ENCODE data around the gene PFKFB1.

DNA sequence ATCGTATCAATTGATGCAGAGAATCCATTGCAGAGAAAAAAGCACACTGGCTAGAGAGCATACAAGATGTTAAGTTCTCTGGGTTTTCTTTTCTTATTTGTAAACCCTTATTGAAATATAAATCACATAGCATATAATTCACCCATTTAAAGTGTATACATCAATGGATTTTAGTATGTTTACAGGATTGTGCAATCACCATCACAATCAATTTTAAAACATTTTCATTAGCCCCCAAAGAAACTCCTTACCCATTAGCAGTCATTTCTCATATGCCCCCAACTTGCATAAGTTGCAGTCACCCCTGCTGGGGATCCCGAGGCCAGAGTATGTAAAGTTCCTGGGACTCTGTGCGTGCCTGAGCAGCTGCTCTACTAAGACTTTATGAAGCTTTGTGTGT is 108.2 kb downstream of the PFKFB1 start:
- TF ChIP-seq, protein P1, sequence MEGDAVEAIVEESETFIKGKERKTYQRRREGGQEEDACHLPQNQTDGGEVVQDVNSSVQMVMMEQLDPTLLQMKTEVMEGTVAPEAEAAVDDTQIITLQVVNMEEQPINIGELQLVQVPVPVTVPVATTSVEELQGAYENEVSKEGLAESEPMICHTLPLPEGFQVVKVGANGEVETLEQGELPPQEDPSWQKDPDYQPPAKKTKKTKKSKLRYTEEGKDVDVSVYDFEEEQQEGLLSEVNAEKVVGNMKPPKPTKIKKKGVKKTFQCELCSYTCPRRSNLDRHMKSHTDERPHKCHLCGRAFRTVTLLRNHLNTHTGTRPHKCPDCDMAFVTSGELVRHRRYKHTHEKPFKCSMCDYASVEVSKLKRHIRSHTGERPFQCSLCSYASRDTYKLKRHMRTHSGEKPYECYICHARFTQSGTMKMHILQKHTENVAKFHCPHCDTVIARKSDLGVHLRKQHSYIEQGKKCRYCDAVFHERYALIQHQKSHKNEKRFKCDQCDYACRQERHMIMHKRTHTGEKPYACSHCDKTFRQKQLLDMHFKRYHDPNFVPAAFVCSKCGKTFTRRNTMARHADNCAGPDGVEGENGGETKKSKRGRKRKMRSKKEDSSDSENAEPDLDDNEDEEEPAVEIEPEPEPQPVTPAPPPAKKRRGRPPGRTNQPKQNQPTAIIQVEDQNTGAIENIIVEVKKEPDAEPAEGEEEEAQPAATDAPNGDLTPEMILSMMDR (optimal IDR thresholded peaks at IDR 0.05 in 1 of 3, IDR thresholded peaks at IDR 0.05 in 1 of 3, conservative IDR thresholded peaks at IDR 0.05 in 1 of 3; ENCODE audit: extremely low read depth in 1 of 3, insufficient read depth in 2 of 3, low read length in 3 of 3), result no peak
- no peak for TF ChIP-seq EZH2 (IDR thresholded peaks at IDR 0.05; ENCODE audit: low read length)
